ENCODE results near the gene WT1.

GRCh38 chr11:32430568-32431381 lies 4.6 kb downstream of the WT1 start:
- peak in 1 of 6 experiments; percentile 19 for TF ChIP-seq CTCF (IDR thresholded peaks at IDR 0.05)
- TF ChIP-seq POLR2A (IDR thresholded peaks at IDR 0.05) = no peak
